Parathyroid adenoma (tissue), 2 donors: ENCODE results near the gene TMEM132D.

ENCODE experiments used
- H2AFZ ChIP-seq: fragments of 300-600 bp; sonication (generic); one replicate; pipeline ENCODE4 v1.7.0; 2017; ENCODE audit warnings: antibody characterized with exemption, mild to moderate bottlenecking
- H3K27ac ChIP-seq: fragments of 300-600 bp; sonication (generic); one replicate; pipeline ENCODE4 v1.7.0; 2017
- H3K27me3 ChIP-seq: fragments of 300-600 bp; sonication (generic); one replicate; pipeline ENCODE4 v1.7.0; 2017; ENCODE audit warnings: low read length; ENCODE audit not compliant: control insufficient read depth, insufficient read depth
- H3K36me3 ChIP-seq: fragments of 300-600 bp; sonication (generic); one replicate; pipeline ENCODE4 v1.7.0; 2017; ENCODE audit warnings: low read length; ENCODE audit not compliant: control insufficient read depth, insufficient read depth
- H3K4me1 ChIP-seq: fragments of 300-600 bp; sonication (generic); one replicate; pipeline ENCODE4 v1.7.0; 2017; ENCODE audit warnings: control low read depth
- H3K4me2 ChIP-seq: fragments of 300-600 bp; sonication (generic); one replicate; pipeline ENCODE4 v1.7.0; 2017; ENCODE audit warnings: low read length
- H3K4me3 ChIP-seq: fragments of 300-600 bp; sonication (generic); one replicate; pipeline ENCODE4 v1.7.0; 2017; ENCODE audit warnings: low read depth, low read length
- H3K79me2 ChIP-seq: fragments of 300-600 bp; sonication (generic); one replicate; pipeline ENCODE4 v1.7.0; 2017; ENCODE audit warnings: control low read depth
- H3K9ac ChIP-seq: fragments of 300-600 bp; sonication (generic); one replicate; pipeline ENCODE4 v1.7.0; 2017; ENCODE audit warnings: mild to moderate bottlenecking
- H3K9me3 ChIP-seq: fragments of 300-600 bp; sonication (generic); one replicate; pipeline ENCODE4 v1.7.0; 2017; ENCODE audit warnings: low read length; ENCODE audit not compliant: control insufficient read depth
- TF ChIP-seq, protein P1 (sequence below): fragments of 300-600 bp; sonication (generic); IDR thresholded peaks from one replicate; pipeline ENCODE4 v1.7.0; 2017; ENCODE audit warnings: antibody characterized with exemption, mild to moderate bottlenecking
- donor health status: primary hyperparathyroidism.

TMEM132D gene

DNA sequence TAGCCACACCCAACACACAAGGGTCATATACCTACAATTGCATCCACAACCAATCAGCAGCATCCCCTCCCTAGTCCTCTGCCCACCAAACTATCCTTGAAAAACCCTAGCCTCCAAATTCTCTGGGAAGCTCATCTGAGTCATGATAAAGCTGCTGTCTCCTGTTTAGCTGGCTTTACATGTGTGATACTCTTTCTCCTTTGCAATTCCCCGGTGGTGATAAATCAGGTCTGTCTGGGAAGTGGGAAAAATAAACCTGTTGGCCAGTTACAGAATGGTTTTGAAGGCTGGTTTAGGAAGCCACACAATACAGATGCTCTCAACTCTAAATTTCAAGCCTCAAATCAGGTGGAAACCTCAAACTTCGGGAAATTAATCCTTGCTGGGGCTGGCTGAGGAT lies 41.9 kb downstream of the TMEM132D start:
- Histone ChIP-seq H3K27me3 (peaks cover 3% of the 10 kb centered on the region), H3K4me2 (no peak overlapping the region), H3K4me3 (no peak overlapping the region), H3K9ac (no peak overlapping the region), H3K36me3 (no peaks in the 10 kb centered on the region), H3K79me2 (no peaks in the 10 kb centered on the region), H3K9me3 (no peaks in the 10 kb centered on the region), H3K4me1 (no peaks in the 10 kb centered on the region), H3K27ac (no peak overlapping the region), H2AFZ (no peak overlapping the region)
- TF ChIP-seq, protein P1, sequence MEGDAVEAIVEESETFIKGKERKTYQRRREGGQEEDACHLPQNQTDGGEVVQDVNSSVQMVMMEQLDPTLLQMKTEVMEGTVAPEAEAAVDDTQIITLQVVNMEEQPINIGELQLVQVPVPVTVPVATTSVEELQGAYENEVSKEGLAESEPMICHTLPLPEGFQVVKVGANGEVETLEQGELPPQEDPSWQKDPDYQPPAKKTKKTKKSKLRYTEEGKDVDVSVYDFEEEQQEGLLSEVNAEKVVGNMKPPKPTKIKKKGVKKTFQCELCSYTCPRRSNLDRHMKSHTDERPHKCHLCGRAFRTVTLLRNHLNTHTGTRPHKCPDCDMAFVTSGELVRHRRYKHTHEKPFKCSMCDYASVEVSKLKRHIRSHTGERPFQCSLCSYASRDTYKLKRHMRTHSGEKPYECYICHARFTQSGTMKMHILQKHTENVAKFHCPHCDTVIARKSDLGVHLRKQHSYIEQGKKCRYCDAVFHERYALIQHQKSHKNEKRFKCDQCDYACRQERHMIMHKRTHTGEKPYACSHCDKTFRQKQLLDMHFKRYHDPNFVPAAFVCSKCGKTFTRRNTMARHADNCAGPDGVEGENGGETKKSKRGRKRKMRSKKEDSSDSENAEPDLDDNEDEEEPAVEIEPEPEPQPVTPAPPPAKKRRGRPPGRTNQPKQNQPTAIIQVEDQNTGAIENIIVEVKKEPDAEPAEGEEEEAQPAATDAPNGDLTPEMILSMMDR = no peak

DNA sequence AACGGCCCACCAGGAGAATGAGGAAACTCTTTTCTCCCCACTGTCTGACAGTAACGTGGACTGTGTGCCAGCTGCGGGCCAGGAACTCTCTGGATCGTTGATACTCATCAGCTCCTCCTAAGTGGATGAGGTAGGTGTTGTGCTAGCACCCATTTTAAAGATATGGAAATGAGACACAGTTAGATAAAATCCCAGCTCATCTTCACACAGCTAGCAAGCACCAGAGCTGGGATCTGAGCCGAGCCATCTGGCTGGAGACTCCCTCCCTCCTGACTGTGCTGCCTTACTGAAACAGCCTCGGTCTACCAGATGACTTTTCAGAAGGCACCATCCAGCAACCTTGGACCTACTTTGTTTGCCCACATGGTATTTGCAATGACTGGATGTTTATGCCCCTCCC lies 49.2 kb downstream of the TMEM132D start:
- no peaks in the 10 kb centered on the region for H3K36me3 ChIP-seq

DNA sequence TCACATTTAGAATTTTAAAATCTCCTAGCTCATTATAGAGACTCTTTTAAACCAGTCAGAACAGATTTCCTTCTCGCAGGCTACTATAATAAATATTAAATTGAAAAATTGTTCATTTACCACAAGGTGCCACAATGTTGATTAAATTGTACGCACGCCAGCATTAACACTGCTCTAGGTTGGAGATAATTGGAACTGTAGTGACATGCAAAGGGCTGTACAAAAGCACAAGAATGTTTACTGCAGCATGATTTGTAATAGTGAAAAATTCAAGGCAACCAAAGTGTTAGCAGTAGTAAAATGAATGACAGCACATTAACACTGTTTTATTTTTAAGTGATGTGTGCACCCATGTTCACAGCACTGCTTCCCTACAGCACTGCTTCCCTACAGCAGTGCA lies 52.5 kb downstream of the TMEM132D start:
- no peak overlapping the region for H3K27ac ChIP-seq
- H3K9me3 ChIP-seq = no peaks in the 10 kb centered on the region
- H2AFZ ChIP-seq = no peak overlapping the region
- H3K79me2 ChIP-seq = no peaks in the 10 kb centered on the region
- no peak overlapping the region for H3K9ac ChIP-seq
- no peak overlapping the region for H3K4me2 ChIP-seq
- H3K4me3 ChIP-seq = no peak overlapping the region
- TF ChIP-seq, protein P1 = no peak
- no peaks in the 10 kb centered on the region for H3K4me1 ChIP-seq
- H3K27me3 ChIP-seq = no peaks in the 10 kb centered on the region
- no peaks in the 10 kb centered on the region for H3K36me3 ChIP-seq

More for the DNA sequence above, 49.2 kb downstream of the TMEM132D start:
- no peak overlapping the region for H3K9ac ChIP-seq
- no peak overlapping the region for H3K4me2 ChIP-seq
- H3K4me3 ChIP-seq = no peak overlapping the region
- H3K9me3 ChIP-seq = no peaks in the 10 kb centered on the region
- no peaks in the 10 kb centered on the region for H3K27me3 ChIP-seq
- TF ChIP-seq, protein P1 = no peak
- no peaks in the 10 kb centered on the region for H3K4me1 ChIP-seq
- no peak overlapping the region for H2AFZ ChIP-seq
- H3K27ac ChIP-seq = no peak overlapping the region
- H3K79me2 ChIP-seq = no peaks in the 10 kb centered on the region

DNA sequence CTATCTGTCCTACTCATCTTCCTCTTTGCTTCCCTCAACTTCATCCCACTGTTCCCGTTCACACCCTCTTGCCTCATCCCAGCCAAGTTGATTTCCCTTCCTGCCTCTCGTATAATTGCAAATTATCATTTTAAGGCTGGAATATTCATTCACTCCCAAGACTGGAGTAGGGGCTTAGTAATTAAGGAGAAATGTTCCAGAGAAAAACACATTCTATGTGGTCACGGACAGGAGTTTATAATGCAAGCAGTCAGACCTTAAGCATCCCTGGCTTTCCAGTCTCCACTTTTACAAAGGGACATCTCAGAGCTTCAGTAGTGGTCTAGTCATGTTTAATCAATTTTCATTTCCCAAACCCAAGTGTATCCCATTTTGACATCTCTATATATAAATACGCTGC lies 54.9 kb downstream of the TMEM132D start:
- Histone ChIP-seq H3K4me1 (no peaks in the 10 kb centered on the region), H3K36me3 (no peaks in the 10 kb centered on the region), H3K9me3 (no peaks in the 10 kb centered on the region), H3K27ac (no peak overlapping the region), H3K27me3 (no peaks in the 10 kb centered on the region), H3K79me2 (no peaks in the 10 kb centered on the region), H3K9ac (no peak overlapping the region), H2AFZ (no peak overlapping the region), H3K4me3 (no peak overlapping the region), H3K4me2 (no peak overlapping the region)
- TF ChIP-seq, protein P1 = no peak

DNA sequence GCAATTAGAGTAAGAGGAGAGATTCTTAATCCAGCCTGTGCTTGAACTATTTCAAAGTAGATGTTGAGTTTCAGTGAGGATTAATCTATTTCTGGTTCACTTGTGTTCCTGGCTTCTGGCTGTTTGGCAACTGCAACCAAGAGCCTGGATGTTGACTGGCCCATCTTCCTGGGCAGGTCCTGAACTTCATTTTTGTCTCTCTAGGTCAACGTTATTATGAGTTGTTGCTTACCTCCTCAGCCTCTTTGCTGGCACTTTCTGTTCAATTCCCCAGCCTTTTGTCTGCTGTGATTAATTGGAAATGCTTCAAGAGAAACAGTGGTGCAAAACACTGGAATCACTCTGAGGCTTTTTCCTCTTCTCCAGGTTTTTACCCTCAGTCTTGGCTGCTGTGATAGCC lies 56.8 kb downstream of the TMEM132D start:
- H3K4me2 ChIP-seq = no peak overlapping the region
- TF ChIP-seq, protein P1 = no peak

More for the DNA sequence above, 56.8 kb downstream of the TMEM132D start:
- Histone ChIP-seq H3K79me2 (no peaks in the 10 kb centered on the region), H3K4me3 (no peak overlapping the region), H3K36me3 (no peaks in the 10 kb centered on the region), H3K27me3 (no peaks in the 10 kb centered on the region), H3K9ac (no peak overlapping the region), H3K27ac (no peak overlapping the region), H3K4me1 (no peaks in the 10 kb centered on the region), H3K9me3 (no peaks in the 10 kb centered on the region), H2AFZ (no peak overlapping the region)
